Neutrophil (primary cell): ENCODE results near the gene PSMG1.

Experiments
- H3K27ac ChIP-seq: fragments of 200-600 bp; sonication (generic); 2 replicates; pipeline ENCODE4 v1.5.1; 2016; ENCODE audit warnings: mild to moderate bottlenecking, moderate library complexity
- H3K27me3 ChIP-seq: fragments of 200-600 bp; sonication (generic); 2 replicates; pipeline ENCODE4 v1.6.0; 2016; ENCODE audit warnings: mild to moderate bottlenecking
- H3K36me3 ChIP-seq: fragments of 200-600 bp; sonication (generic); 2 replicates; pipeline ENCODE4 v1.5.1; 2017
- H3K4me1 ChIP-seq, 2 experiments: fragments of 200-600 bp in 1 of 2; sonication (generic) in 1 of 2; 1 replicate in 1 of 2; 2 replicates in 1 of 2; pipeline versions ENCODE4 v1.5.1 to v1.6.1; 2013 to 2016; ENCODE audit warnings: low read depth in 1 of 2, low read length in 1 of 2, mild to moderate bottlenecking in 1 of 2, moderate library complexity in 1 of 2; ENCODE audit not compliant: control insufficient read depth in 1 of 2, insufficient read depth in 1 of 2
- H3K4me3 ChIP-seq, 2 experiments: fragments of 200-600 bp in 1 of 2; sonication (generic) in 1 of 2; 1 replicate in 1 of 2; 2 replicates in 1 of 2; pipeline ENCODE4 v1.5.1; 2013 to 2016; ENCODE audit warnings: low read depth in 1 of 2, low read length in 1 of 2, mild to moderate bottlenecking in 1 of 2, moderate library complexity in 1 of 2
- H3K9me3 ChIP-seq: fragments of 200-600 bp; sonication (generic); 2 replicates; pipeline ENCODE4 v1.5.1; 2016
- CTCF ChIP-seq: fragments of 200-600 bp; sonication (generic); IDR thresholded peaks from 2 replicates; pipeline ENCODE4 v1.5.1; 2016; ENCODE audit warnings: antibody characterized with exemption

The PSMG1 gene

GRCh38 chr21:39187141-39187540, 3.9 kb upstream of the PSMG1 start:
- Histone ChIP-seq H3K27ac (no peak overlapping the region), H3K4me3 (no peak overlapping the region), H3K9me3 (no peaks in the 10 kb centered on the region), H3K36me3 (no peaks in the 10 kb centered on the region), H3K4me1 (peaks cover 18 to 20% of the 10 kb centered on the region in 2 experiments), H3K27me3 (no peaks in the 10 kb centered on the region)
- TF ChIP-seq CTCF = no peak

DNA sequence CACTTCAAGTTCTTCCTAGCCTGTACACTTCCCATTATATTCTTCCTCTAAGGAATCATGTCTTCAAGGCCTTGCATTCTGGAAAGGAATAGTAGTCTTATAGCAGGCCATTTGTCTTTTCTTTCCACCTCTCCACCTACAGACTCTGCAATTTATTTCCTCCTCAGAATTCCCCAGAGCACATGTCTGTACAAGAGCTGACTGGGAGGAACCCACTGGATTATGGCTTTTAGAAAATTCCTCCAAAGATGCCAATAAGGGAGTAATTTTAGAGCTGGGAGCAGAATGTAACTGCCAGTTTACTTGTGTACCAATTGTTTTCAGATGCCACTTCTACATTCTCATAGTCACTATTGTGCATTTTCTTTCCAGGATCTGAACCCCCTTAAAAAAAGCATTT, 3.4 kb upstream of the PSMG1 start:
- Histone ChIP-seq H3K4me1 (peaks cover 22% of the 10 kb centered on the region in 2 experiments), H3K9me3 (no peaks in the 10 kb centered on the region), H3K36me3 (no peaks in the 10 kb centered on the region), H3K27me3 (no peaks in the 10 kb centered on the region), H3K27ac (no peak overlapping the region), H3K4me3 (no peak overlapping the region)
- TF ChIP-seq CTCF = no peak

- H3K4me1 ChIP-seq = peaks cover 22% of the 10 kb centered on the region in 2 experiments
- H3K27ac ChIP-seq = no peak overlapping the region
- no peak overlapping the region for H3K4me3 ChIP-seq
- H3K9me3 ChIP-seq = no peaks in the 10 kb centered on the region
- no peaks in the 10 kb centered on the region for H3K36me3 ChIP-seq
- H3K27me3 ChIP-seq = no peaks in the 10 kb centered on the region
- TF ChIP-seq CTCF = no peak
Observed at GRCh38 chr21:39185157-39185556, 1.9 kb upstream of the PSMG1 start.

GRCh38 chr21:39184050-39184980, 1.1 kb upstream of the PSMG1 start:
- H3K9me3 ChIP-seq = no peaks in the 10 kb centered on the region
- TF ChIP-seq CTCF = no peak
- H3K27ac ChIP-seq = peak overlapping the region; percentile 94
- H3K4me1 ChIP-seq = peaks cover 22% of the 10 kb centered on the region in 2 experiments
- H3K4me3 ChIP-seq = peak overlapping the region; percentile 78 to 85
- no peaks in the 10 kb centered on the region for H3K27me3 ChIP-seq
- no peaks in the 10 kb centered on the region for H3K36me3 ChIP-seq

DNA sequence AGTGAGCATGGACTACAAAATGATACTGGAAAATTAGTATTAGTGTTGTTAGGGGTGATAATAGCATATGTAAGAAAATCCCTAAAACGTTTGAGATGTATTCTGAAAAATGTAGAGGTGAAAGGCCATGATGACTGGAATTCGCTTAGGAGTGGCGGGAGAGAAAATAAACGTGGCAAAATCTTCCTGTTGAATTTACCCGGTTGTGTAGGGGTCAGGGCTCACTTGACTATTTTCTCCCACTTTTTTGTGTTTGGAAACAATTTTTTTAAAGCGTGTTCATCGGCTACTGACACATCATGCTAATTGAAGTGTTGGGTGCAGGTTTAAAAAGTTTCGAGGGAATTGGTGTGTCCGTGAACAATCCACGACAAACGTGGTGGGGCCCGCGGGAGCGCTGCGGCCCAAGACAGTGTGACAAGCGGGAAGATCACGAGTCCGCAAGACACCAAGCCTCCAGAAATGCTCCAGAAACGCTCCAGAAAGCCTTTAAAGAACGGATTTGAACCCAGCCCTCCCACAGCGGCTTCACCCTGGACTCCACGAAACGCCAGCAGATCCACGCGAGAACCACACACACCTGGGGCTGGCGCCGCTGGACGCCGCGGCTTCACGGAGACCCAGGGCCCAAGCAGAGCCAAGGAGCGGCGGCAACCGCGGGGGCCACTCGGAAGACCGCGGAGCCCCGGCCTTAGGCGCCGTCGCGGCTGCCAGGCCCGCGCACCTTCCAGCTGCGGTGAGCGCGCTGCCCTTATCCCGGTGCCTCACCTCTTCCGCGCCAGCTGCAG, 573 bp downstream of the PSMG1 start:
- no peak for TF ChIP-seq CTCF
- H3K27ac ChIP-seq = peak overlapping the region; percentile 94
- no peaks in the 10 kb centered on the region for H3K9me3 ChIP-seq
- no peaks in the 10 kb centered on the region for H3K27me3 ChIP-seq
- H3K4me1 ChIP-seq = peaks cover 22 to 28% of the 10 kb centered on the region in 2 experiments
- peak overlapping the region; percentile 78 to 85 for H3K4me3 ChIP-seq
- no peaks in the 10 kb centered on the region for H3K36me3 ChIP-seq
